Muscle of leg (tissue), 11 donors: ENCODE data around the gene MYO7B. TPM values are rescaled to one million over a fixed set of nuclear protein-coding genes. Genes with fewer than 3 reads are reported as not detected.

ENCODE experiments used
- DNase-seq: peaks from one replicate; pipeline ENCODE4 v3.0.0; 2013
- H3K27ac ChIP-seq: one replicate; pipeline ENCODE4 v1.5.1; 2013; ENCODE audit warnings: mild to moderate bottlenecking, low read length, control low read depth
- H3K27me3 ChIP-seq: one replicate; pipeline ENCODE4 v1.6.1; 2013; ENCODE audit warnings: low read length; ENCODE audit not compliant: control insufficient read depth, insufficient read depth
- H3K36me3 ChIP-seq: one replicate; pipeline ENCODE4 v1.6.1; 2013; ENCODE audit warnings: low read length; ENCODE audit not compliant: control insufficient read depth, insufficient read depth
- H3K4me1 ChIP-seq: one replicate; pipeline ENCODE4 v1.6.1; 2013; ENCODE audit warnings: low read length; ENCODE audit not compliant: control insufficient read depth, insufficient read depth
- H3K4me3 ChIP-seq: one replicate; pipeline ENCODE4 v1.5.1; 2013; ENCODE audit warnings: low read length, control low read depth
- H3K9me3 ChIP-seq: replicated peaks from 2 replicates; pipeline ENCODE4 v1.6.1; 2013; ENCODE audit warnings: low read depth, low read length; ENCODE audit not compliant: control insufficient read depth
- WGBS: methylation state at CpG from one replicate; pipeline ENCODE4 v1.1.5; 2013; ENCODE audit warnings: missing lambda C conversion rate; ENCODE audit not compliant: insufficient coverage; 5-methylcytosine and 5-hydroxymethylcytosine counted together
- polyA plus RNA-seq, 8 donors: library from polyadenylated mRNA; unstranded; fragments of 120-200 nt; gene quantifications; one replicate each; pipeline versions ENCODE4 v1.2.1 to v1.2.3, GENCODE V29; 2013; ENCODE audit warnings: inconsistent platforms in 1 of 8, low replicate concordance in 1 of 8; ENCODE audit not compliant: insufficient read length in 8 of 8, insufficient read depth in 1 of 8
- total RNA-seq: library from RNA; stranded (reverse); fragments of 120-200 nt; gene quantifications from one replicate; pipeline ENCODE4 v1.2.4, GENCODE V29; 2013

MYO7B gene
- total and polyA plus RNA-seq, 9 donors: 0.31 to 15.1 (median 0.76) TPM

GRCh38 chr2:127642706-127643438, 107.4 kb downstream of the MYO7B start:
- WGBS: 86% methylated on average over 12 of the region's 17 CpGs

GRCh38 chr2:127643439-127644065, 108.1 kb downstream of the MYO7B start:
- Histone ChIP-seq H3K27me3 (no peaks in the 10 kb centered on the region), H3K36me3 (peaks cover 3% of the 10 kb centered on the region), H3K9me3 (no peaks in the 10 kb centered on the region), H3K27ac (no peak overlapping the region), H3K4me1 (peaks cover 47% of the 10 kb centered on the region), H3K4me3 (no peak overlapping the region)
- DNase-seq: no peak
- 69% methylated on average over 11 of the region's 15 CpGs for WGBS

More at GRCh38 chr2:127642706-127643438, 107.4 kb downstream of the MYO7B start:
- Histone ChIP-seq H3K4me1 (peaks cover 54% of the 10 kb centered on the region), H3K4me3 (no peak overlapping the region), H3K36me3 (peaks cover 5% of the 10 kb centered on the region), H3K27me3 (no peaks in the 10 kb centered on the region), H3K27ac (no peak overlapping the region), H3K9me3 (no peaks in the 10 kb centered on the region)
- DNase-seq: no peak

GRCh38 chr2:127644066-127645025, 108.9 kb downstream of the MYO7B start:
- Histone ChIP-seq H3K4me3 (no peak overlapping the region), H3K27ac (no peak overlapping the region), H3K36me3 (no peaks in the 10 kb centered on the region), H3K4me1 (peaks cover 50% of the 10 kb centered on the region), H3K27me3 (no peaks in the 10 kb centered on the region), H3K9me3 (no peaks in the 10 kb centered on the region)
- 83% methylated on average over 15 of the region's 19 CpGs for WGBS
- DNase-seq: no peak

GRCh38 chr2:127645026-127645394, 109.5 kb downstream of the MYO7B start:
- H3K27ac ChIP-seq: no peak overlapping the region
- no peak for DNase-seq
- H3K4me1 ChIP-seq: peaks cover 50% of the 10 kb centered on the region
- H3K27me3 ChIP-seq: no peaks in the 10 kb centered on the region
- H3K9me3 ChIP-seq: no peaks in the 10 kb centered on the region
- no peak overlapping the region for H3K4me3 ChIP-seq
- H3K36me3 ChIP-seq: no peaks in the 10 kb centered on the region
- WGBS: no CpG with 5 or more reads among the region's 1 CpG

DNA sequence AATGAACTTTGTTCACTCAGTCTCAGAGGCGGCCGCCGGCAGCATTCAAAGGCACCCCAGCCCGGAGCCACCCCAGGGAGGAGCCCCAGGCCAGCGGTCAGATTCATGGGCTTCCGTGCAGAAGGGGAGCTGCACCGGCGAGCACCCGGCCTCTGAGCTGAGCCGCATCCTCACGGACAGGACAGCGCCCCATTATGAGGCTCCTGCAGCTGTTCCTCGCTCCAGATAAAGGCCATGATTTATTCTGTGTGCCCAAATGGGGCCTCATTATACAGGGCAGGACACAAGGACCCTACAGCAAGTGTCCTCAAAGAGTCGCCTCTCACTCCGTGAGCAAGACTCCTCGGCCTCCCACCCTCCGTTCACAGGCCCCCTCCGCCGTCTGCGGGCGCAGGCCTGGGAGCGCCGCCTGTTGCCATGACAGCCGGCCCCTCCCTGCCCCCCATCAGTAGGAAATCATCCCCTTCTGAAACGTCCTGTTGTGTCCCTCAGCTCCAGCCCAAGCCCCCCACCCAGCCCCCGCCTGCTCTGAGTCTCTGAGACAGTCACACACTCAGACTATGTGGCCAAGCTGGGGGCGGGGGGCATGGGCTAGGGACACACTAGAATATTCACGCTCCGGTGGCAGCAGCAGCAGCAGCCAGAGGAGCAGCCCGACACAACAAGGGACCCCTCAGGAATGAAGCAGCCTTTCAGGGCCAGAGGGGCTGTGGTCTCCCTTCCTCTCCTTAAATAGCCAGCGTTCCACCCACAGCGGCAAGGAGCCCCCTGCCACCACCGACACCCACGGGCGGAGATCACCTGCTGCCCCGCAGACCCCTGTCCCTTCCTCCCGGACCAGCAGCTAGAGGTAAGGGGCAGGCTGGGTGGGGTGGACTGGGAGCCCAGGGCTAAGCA, 110.2 kb downstream of the MYO7B start, which contains the start of gene GPR17:
Gene GPR17 (plus strand): TSS at position 759 of the 897 bp plus-strand sequence. CDS start 4,583 bp downstream, outside the sequence.
- Histone ChIP-seq H3K27me3 (no peaks in the 10 kb centered on the region), H3K36me3 (no peaks in the 10 kb centered on the region)

DNA sequence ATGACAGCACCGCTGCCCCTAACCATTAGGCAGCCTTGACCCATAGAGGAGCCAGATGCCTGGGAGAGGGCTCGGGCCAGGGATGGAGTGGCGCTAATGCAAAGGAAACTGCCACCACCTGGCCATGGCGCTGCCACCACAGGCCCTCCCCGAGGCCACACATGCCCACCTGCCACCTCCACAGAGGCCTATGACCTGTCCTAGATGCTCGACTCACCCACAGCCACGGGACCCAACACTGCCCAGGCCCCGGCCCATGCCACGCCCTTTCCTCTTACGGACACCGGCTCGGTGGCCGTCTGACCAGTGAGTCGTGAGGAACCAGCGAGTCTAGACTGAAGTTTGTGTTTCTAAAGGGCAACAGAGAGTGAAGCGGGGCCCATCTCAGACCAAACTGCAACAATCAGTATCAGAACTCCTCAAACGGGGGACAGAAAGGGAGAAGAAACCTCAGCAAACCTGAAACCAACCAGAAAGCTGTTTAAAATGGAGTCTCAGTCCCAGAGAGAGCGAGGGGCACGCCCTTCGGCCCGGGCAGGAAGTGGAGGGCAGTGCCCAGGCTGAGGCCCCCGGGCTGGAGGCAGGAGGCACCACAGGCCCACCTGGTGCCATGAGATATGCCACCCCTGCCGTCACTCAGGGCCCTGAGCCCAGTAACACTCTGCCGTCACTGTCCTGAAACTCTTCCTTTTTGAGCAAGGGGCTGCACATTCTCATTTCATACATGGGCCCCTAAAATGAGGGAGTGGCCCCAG, 111.2 kb downstream of the MYO7B start:
- no peak for DNase-seq
- H3K36me3 ChIP-seq: no peaks in the 10 kb centered on the region
- H3K27me3 ChIP-seq: no peaks in the 10 kb centered on the region
- peaks cover 42% of the 10 kb centered on the region for H3K4me1 ChIP-seq
- no peak overlapping the region for H3K27ac ChIP-seq
- H3K9me3 ChIP-seq: no peaks in the 10 kb centered on the region
- WGBS: 68% methylated on average over 19 of the region's 24 CpGs
- H3K4me3 ChIP-seq: no peak overlapping the region

More for the DNA sequence above, 110.2 kb downstream of the MYO7B start, which contains the start of gene GPR17:
- WGBS: 57% methylated on average over 31 of the region's 37 CpGs
- no peaks in the 10 kb centered on the region for H3K9me3 ChIP-seq
- H3K4me3 ChIP-seq: no peak within 1 kb of the TSS
- no peak for DNase-seq
- no peak within 1 kb of the TSS for H3K27ac ChIP-seq
- H3K4me1 ChIP-seq: peaks cover 49% of the 10 kb centered on the region

DNA sequence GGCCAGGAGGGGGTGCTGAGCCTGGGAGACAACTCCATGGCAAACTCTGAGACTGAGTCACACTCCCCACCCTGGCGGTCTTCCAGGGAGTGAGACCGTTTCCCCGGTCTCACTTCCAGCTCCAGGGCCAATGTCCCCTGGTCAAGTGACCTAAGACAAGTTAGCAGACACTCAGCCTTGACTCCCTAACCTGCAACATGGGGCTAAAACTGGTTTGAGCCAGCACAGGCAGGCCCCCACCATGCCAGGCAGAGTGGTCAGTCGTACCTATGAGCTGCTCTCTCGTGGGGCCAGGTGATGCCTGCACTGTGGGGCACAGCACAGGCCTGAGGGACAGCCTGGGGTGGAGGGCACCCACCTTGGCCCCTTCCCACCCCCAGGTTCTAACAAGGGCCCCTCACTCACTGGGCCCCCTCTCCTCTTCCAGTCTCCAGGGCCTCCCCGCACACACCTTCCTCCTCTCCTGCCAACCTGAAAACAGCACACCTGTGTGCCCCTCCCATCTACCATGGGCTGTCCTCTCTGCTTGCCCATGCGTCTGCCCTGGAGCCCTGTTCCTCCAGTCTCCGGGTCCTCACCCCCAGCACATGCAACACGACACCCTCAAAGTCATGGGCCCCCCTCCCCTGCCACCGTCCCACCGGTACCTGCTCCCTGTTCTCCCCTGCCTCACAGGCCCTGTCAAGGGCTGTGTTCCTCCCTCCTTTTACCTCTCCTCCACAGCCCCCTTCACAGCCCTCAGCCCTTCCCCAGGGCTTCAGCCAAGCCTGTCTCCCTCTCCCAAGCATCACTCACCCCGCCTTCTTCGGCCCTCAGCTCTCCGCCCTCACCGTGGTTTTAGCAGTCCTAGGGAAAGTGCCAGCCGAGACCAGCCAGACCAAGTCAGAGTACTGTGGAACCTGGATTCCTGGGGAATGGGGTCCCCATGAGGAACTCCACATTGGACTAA, 112.0 kb downstream of the MYO7B start:
- no peak overlapping the region for H3K4me3 ChIP-seq
- peaks cover 46% of the 10 kb centered on the region for H3K4me1 ChIP-seq
- no peaks in the 10 kb centered on the region for H3K9me3 ChIP-seq
- H3K36me3 ChIP-seq: no peaks in the 10 kb centered on the region
- H3K27me3 ChIP-seq: no peaks in the 10 kb centered on the region
- DNase-seq: no peak
- H3K27ac ChIP-seq: no peak overlapping the region
- WGBS: 57% methylated on average over 16 of the region's 16 CpGs

DNA sequence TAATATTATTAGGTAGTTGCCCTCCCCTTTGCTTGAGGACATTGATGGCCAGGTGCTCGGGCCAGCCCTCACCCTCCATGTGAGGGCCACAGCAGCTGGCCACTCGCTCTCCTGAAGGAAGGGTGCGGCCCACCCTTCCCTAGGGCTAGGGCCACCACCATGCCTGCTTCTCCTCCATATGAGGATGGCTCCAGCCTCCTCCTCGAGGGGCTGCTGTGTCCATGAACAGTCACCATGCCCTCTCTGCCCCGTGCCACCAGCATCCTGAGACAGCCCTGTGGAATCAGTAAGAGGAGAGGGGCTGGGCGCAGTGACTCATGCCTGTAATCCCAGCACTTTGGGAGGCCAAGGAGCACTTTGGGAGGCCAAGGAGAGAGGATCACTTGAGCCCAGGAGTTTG, 112.8 kb downstream of the MYO7B start:
- Histone ChIP-seq H3K36me3 (peaks cover 5% of the 10 kb centered on the region), H3K27me3 (no peaks in the 10 kb centered on the region), H3K4me3 (no peak overlapping the region), H3K27ac (no peak overlapping the region), H3K4me1 (peaks cover 47% of the 10 kb centered on the region), H3K9me3 (no peaks in the 10 kb centered on the region)
- 80% methylated on average over 6 of the region's 6 CpGs for WGBS
- no peak for DNase-seq
